ENCODE measurements around the gene N4BP2.
"Not testable (repeated sequence)": the region's sequence is repeated elsewhere in the genome, so short reads cannot be mapped to it uniquely, and the experiment has no call there.

GRCh38 chr4:40021116-40021515 lies 35.5 kb upstream of the N4BP2 start:
- not testable (repeated sequence) for TF ChIP-seq CTCF (IDR thresholded peaks at IDR 0.05); POLR2A (IDR thresholded peaks at IDR 0.05; ENCODE audit: low read depth)

Data from esophagus muscularis mucosa (tissue), 3 donors.